GM12878 (cell line): ENCODE measurements around the gene CRHR2. TPM values are rescaled to one million over a fixed set of nuclear protein-coding genes. Genes with fewer than 3 reads are reported as not detected.

Experiments used
- ATAC-seq: fragments of 200-7000 bp; cut with Tn5 transposase; 3 replicates; pipeline ENCODE4 v1.9.1; 2020; ENCODE audit warnings: mild to moderate bottlenecking, moderate library complexity
- BruUV-seq: library from RNA; stranded (reverse); fragments of 400-500 nt; replicated peaks from 2 replicates; lab custom pipeline; 2021; lab: Mats Ljungman, UMichigan
- CTCF ChIA-PET: fragments of 300-600 bp; sonication (Branson Sonifier 250); formaldehyde crosslinking; extraction: SDS; loops from one replicate; lab custom pipeline; 2021; ENCODE audit warnings: inconsistent platforms; lab: Yijun Ruan, JAX
- POLR2A ChIA-PET: fragments of 350-600 bp; formaldehyde crosslinking; extraction: SDS; loops from one replicate; lab custom pipeline; 2021; ENCODE audit warnings: inconsistent platforms; lab: Charles Lee
- RAD21 ChIA-PET: fragments of 300-600 bp; sonication (Branson Sonifier 250); formaldehyde crosslinking; loops from one replicate; lab custom pipeline; 2023; ENCODE audit warnings: antibody characterized with exemption; ENCODE audit not compliant: unreplicated experiment; lab: Charles Lee
- SMC1A ChIA-PET: fragments of 300-600 bp; sonication (Branson Sonifier 250); formaldehyde crosslinking; loops from one replicate; lab custom pipeline; 2023; ENCODE audit not compliant: unreplicated experiment, uncharacterized antibody; lab: Charles Lee
- DNase-seq: peaks from one replicate; pipeline ENCODE4 v3.0.0-alpha.2; 2011; ENCODE audit warnings: low read depth, low spot score
- FAIRE-seq: peaks from 3 replicates; lab custom pipeline; 2011; peaks lifted over from hg19 to GRCh38; lab: Jason Lieb, UNC
- H2AFZ ChIP-seq: 2 replicates; pipeline ENCODE4 v1.6.0; 2011; ENCODE audit warnings: low read depth, low read length, control low read depth; ENCODE audit not compliant: control insufficient read depth
- H3K27ac ChIP-seq: 2 replicates; pipeline ENCODE4 v1.5.1; 2011; ENCODE audit warnings: control low read depth; ENCODE audit not compliant: control insufficient read depth, insufficient read depth
- H3K27me3 ChIP-seq, 2 experiments: replicated peaks in 1 of 2; 2 replicates each; pipeline versions ENCODE4 v1.6.0 to v1.6.1; 2011; ENCODE audit warnings: low read length in 1 of 2; ENCODE audit not compliant: control insufficient read depth in 2 of 2, insufficient read depth in 2 of 2
- H3K36me3 ChIP-seq, 2 experiments: 2 replicates each; pipeline ENCODE4 v1.5.1; 2011; ENCODE audit warnings: low read length in 1 of 2; ENCODE audit not compliant: control insufficient read depth in 2 of 2, insufficient read depth in 2 of 2
- H3K4me1 ChIP-seq: 2 replicates; pipeline ENCODE4 v1.6.1; 2011; ENCODE audit warnings: mild to moderate bottlenecking, low read length, moderate library complexity, mixed read lengths; ENCODE audit not compliant: control insufficient read depth, insufficient read depth
- H3K4me2 ChIP-seq: 2 replicates; pipeline ENCODE4 v1.6.0; 2011; ENCODE audit warnings: control low read depth; ENCODE audit not compliant: control insufficient read depth, insufficient read depth
- H3K4me3 ChIP-seq: fragments of 200-600 bp; sonication (generic); 2 replicates; pipeline ENCODE4 v1.5.1; 2016
- H3K79me2 ChIP-seq: 2 replicates; pipeline ENCODE4 v1.6.0; 2011; ENCODE audit warnings: low read length; ENCODE audit not compliant: control insufficient read depth, insufficient read depth
- H3K9ac ChIP-seq: 2 replicates; pipeline ENCODE4 v1.8.0; 2011; ENCODE audit warnings: low read length, control low read depth, mixed read lengths; ENCODE audit not compliant: control insufficient read depth, insufficient read depth
- H3K9me3 ChIP-seq: replicated peaks from 3 replicates; pipeline ENCODE4 v1.5.1; 2011; ENCODE audit warnings: mild to moderate bottlenecking, low read length; ENCODE audit not compliant: control insufficient read depth, insufficient read depth
- H4K20me1 ChIP-seq: 2 replicates; pipeline ENCODE4 v1.6.0; 2011; ENCODE audit not compliant: control insufficient read depth, insufficient read depth
- CBX3 ChIP-seq: fragments of 200-600 bp; sonication (generic); IDR thresholded peaks from 2 replicates; pipeline ENCODE4 v1.6.1; 2016; ENCODE audit warnings: low read depth, borderline replicate concordance
- E2F8 ChIP-seq: fragments of 450-650 bp; IDR thresholded peaks from 2 replicates; pipeline ENCODE4 v1.6.1; 2018; ENCODE audit warnings: mild to moderate bottlenecking, low read depth, moderate library complexity; ENCODE audit not compliant: partially characterized antibody
- MYC ChIP-seq: IDR thresholded peaks from 2 replicates; pipeline ENCODE4 v1.6.1; 2011; ENCODE audit warnings: mild to moderate bottlenecking, low read length, moderate library complexity, inconsistent platforms; ENCODE audit not compliant: insufficient read depth, insufficient replicate concordance, insufficient read length, severe bottlenecking
- NFYA ChIP-seq: IDR thresholded peaks from 2 replicates; pipeline ENCODE4 v1.6.1; 2011; ENCODE audit warnings: low read depth, mild to moderate bottlenecking, low read length, improper control_type of control experiment, borderline replicate concordance
- NR2C1 ChIP-seq: fragments of 450-650 bp; IDR thresholded peaks from 2 replicates; pipeline ENCODE4 v1.6.1; 2017; ENCODE audit warnings: antibody characterized with exemption, mild to moderate bottlenecking, moderate library complexity
- RAD51 ChIP-seq: fragments of 450-650 bp; IDR thresholded peaks from 2 replicates; pipeline ENCODE4 v1.6.1; 2016; ENCODE audit warnings: moderate library complexity, mild to moderate bottlenecking, inconsistent platforms
- WGBS: methylation state at CpG from one replicate; pipeline ENCODE4 v1.1.6; 2016; ENCODE audit warnings: low lambda C conversion rate; ENCODE audit not compliant: insufficient replicate concordance, insufficient coverage; ENCODE audit errors: missing lambda C conversion rate; 5-methylcytosine and 5-hydroxymethylcytosine counted together
- in situ Hi-C: fragments of 300-500 bp; cut with MboI; formaldehyde crosslinking; loops from 9 replicates; pipeline ENCODE4 v1.14.3; 2018; ENCODE audit warnings: mixed read lengths
- intact Hi-C: fragments of 100-400 bp; cut with micrococcal nuclease; formaldehyde crosslinking; loops from one replicate; pipeline ENCODE4 v1.14.2; 2022; ENCODE audit not compliant: unreplicated experiment
- polyA plus RNA-seq, 11 experiments: library from polyadenylated mRNA; depleted of rRNA in 4 of 11; unstranded in 6 of 11; stranded (reverse) in 5 of 11; fragments of >200 nt; fragmentation: Nextera tagmentation in 4 of 11; fragmentation: Illumina TruSeq in 1 of 11; extraction: Ambion mirVana in 4 of 11; extraction: Trizol in 1 of 11; gene quantifications; 1 replicate in 1 of 11; 2 replicates in 10 of 11; pipeline versions ENCODE4 v1.2.1 to v1.2.3, GENCODE V29; 2011 to 2016; ENCODE audit warnings: inconsistent platforms in 2 of 11, missing spikeins in 2 of 11, low read depth in 1 of 11
- total RNA-seq, 4 experiments: library from RNA; depleted of rRNA in 3 of 4; stranded (reverse); fragments of >200 nt in 3 of 4; fragmentation: Illumina TruSeq in 1 of 4; extraction: Trizol in 1 of 4; gene quantifications; 2 replicates each; pipeline versions ENCODE4 v1.2.1 to v1.2.3, GENCODE V29; 2013 to 2021

Gene CRHR2
- total and polyA plus RNA-seq, 10 of the 15 experiments (the other 5 are each of a cell fraction or from before 2014, with no cell fraction given), result not detected

- intact Hi-C loops, result no loop called here
- H3K27ac ChIP-seq, result no peak overlapping the region
- TF ChIP-seq RAD51 (no peak), NR2C1 (no peak), NFYA (no peak), E2F8 (no peak), MYC (no peak), CBX3 (no peak)
- ChIA-PET SMC1A (no interaction called here), RAD21 (no interaction called here), CTCF (no interaction called here), POLR2A (interaction anchor here (0.6 kb wide), 1 partner anchor 246 kb away, joined by 3 read pairs; no protein-coding TSS in a partner anchor)
- no peaks in the 10 kb centered on the region for H3K4me1 ChIP-seq
- H3K9me3 ChIP-seq, result no peaks in the 10 kb centered on the region
- no peak overlapping the region for H3K9ac ChIP-seq
- H3K27me3 ChIP-seq, result peaks cover 0 to 8% of the 10 kb centered on the region in 2 experiments; a peak in 3 of 4 replicates
- H3K4me2 ChIP-seq, result no peak overlapping the region
- ATAC-seq, result no peak
- in situ Hi-C loops, result no loop called here
- no peak overlapping the region for H3K4me3 ChIP-seq
- no peaks in the 10 kb centered on the region for H3K36me3 ChIP-seq
- no TSS peak for BruUV-seq
- no peak for DNase-seq
- no peaks in the 10 kb centered on the region for H4K20me1 ChIP-seq
- no peak overlapping the region for H2AFZ ChIP-seq
- WGBS, result 20% methylated on average over 5 of the region's 5 CpGs
- H3K79me2 ChIP-seq, result no peaks in the 10 kb centered on the region
- FAIRE-seq, result no peak
Measured at GRCh38 chr7:30688718-30689221, 6.5 kb upstream of the CRHR2 start.
